Measurements from ENCODE around the gene WNK1.

DNA sequence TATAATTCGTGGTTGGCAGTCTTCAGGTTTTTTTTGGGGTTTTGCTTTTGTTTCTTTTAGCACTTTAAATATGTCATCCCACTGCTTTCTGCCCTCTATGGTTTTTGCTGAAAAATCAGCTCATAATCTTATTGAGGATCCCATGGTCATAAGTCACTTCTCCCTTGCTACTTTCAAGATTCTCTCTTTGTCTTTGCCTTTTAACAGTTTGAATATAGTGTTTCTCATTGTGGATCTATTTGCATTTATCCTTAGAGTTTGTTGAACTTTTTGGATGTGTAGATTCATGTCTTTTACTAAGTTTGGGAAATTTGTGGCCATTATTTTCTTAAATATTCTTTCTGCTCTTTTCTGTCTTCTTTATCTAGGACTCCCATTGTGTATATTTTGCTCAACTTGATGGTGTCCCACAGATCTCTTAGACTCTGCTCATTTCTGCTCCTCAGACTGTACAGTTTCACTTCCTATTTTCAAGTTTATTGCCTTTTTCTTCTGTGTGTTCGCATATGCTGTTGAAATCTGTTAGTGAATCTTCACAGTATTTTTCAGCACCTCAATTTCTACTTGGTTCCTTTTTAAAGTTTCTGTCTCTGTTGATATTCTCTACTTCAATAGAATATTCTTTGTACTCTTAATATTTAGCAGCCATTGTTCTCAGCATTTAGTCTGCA is 70.8 kb downstream of the WNK1 start:
- TF ChIP-seq, protein P1, sequence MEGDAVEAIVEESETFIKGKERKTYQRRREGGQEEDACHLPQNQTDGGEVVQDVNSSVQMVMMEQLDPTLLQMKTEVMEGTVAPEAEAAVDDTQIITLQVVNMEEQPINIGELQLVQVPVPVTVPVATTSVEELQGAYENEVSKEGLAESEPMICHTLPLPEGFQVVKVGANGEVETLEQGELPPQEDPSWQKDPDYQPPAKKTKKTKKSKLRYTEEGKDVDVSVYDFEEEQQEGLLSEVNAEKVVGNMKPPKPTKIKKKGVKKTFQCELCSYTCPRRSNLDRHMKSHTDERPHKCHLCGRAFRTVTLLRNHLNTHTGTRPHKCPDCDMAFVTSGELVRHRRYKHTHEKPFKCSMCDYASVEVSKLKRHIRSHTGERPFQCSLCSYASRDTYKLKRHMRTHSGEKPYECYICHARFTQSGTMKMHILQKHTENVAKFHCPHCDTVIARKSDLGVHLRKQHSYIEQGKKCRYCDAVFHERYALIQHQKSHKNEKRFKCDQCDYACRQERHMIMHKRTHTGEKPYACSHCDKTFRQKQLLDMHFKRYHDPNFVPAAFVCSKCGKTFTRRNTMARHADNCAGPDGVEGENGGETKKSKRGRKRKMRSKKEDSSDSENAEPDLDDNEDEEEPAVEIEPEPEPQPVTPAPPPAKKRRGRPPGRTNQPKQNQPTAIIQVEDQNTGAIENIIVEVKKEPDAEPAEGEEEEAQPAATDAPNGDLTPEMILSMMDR (IDR thresholded peaks at IDR 0.05) = no peak
- TF ChIP-seq POLR2A (IDR thresholded peaks at IDR 0.05) = no peak

Data from lower leg skin (tissue), 3 donors.